ENCODE measurements around the gene ACSL3. TPM values are rescaled to one million over a fixed set of nuclear protein-coding genes. Genes with fewer than 3 reads are reported as not detected.
"Not testable (repeated sequence)": the region's sequence is repeated elsewhere in the genome, so short reads cannot be mapped to it uniquely, and the experiment has no call there.

ACSL3 gene
- total RNA-seq, 1 donor from 2014 or later, result 144 TPM

- Histone ChIP-seq H3K4me3 (ENCODE audit: insufficient read depth, low read depth, low read length) (no peak overlapping the region), H3K4me1 (ENCODE audit: insufficient read depth, low read length) (peaks cover 23% of the 10 kb centered on the region), H3K27ac (ENCODE audit: low read depth, low read length) (no peak overlapping the region), H3K9me3 (ENCODE audit: insufficient read depth, low read depth, low read length) (no peaks in the 10 kb centered on the region), H3K79me2 (ENCODE audit: insufficient read depth, low read length) (peaks cover 99% of the 10 kb centered on the region), H3K36me3 (ENCODE audit: insufficient read depth, low read length) (no peaks in the 10 kb centered on the region), H3K4me2 (ENCODE audit: low read length) (no peak overlapping the region), H4K20me1 (ENCODE audit: insufficient read depth, low read length) (peaks cover 96% of the 10 kb centered on the region), H2AFZ (ENCODE audit: low read depth, low read length) (no peak overlapping the region), H3K27me3 (ENCODE audit: insufficient read depth, low read length) (no peaks in the 10 kb centered on the region), H3K9ac (ENCODE audit: low read length) (no peak overlapping the region)
- Mint-ChIP-seq H3K4me1 (ENCODE audit: low read depth, unreplicated experiment) (peaks cover 7% of the 10 kb centered on the region), H3K36me3 (ENCODE audit: low read depth, unreplicated experiment) (no peaks in the 10 kb centered on the region), H3K4me3 (ENCODE audit: unreplicated experiment) (no peak overlapping the region), H3K9me3 (ENCODE audit: unreplicated experiment) (no peaks in the 10 kb centered on the region), H3K27ac (ENCODE audit: unreplicated experiment) (no peak overlapping the region), H3K27me3 (ENCODE audit: low read depth, unreplicated experiment) (no peaks in the 10 kb centered on the region)
- FAIRE-seq (no peak), DNase-seq (ENCODE audit: low read depth) (no peak)
- TF ChIP-seq EZH2 (IDR thresholded peaks at IDR 0.05; ENCODE audit: insufficient read depth, low read length), result no peak
- TF ChIP-seq CTCF (IDR thresholded peaks at IDR 0.05; ENCODE audit: insufficient read depth, low read depth, low read length), result no peak
Observed at GRCh38 chr2:222866358-222866960, 5.6 kb downstream of the ACSL3 start.

- H3K9me3 ChIP-seq (ENCODE audit: insufficient read depth, low read depth, low read length); DNase-seq (ENCODE audit: low read depth); H3K36me3 Mint-ChIP-seq (ENCODE audit: low read depth, unreplicated experiment); H3K36me3 ChIP-seq (ENCODE audit: insufficient read depth, low read length); H3K9ac ChIP-seq (ENCODE audit: low read length); H3K4me1 Mint-ChIP-seq (ENCODE audit: low read depth, unreplicated experiment); H3K4me1 ChIP-seq (ENCODE audit: insufficient read depth, low read length); H3K4me3 ChIP-seq (ENCODE audit: insufficient read depth, low read depth, low read length); H3K27me3 Mint-ChIP-seq (ENCODE audit: low read depth, unreplicated experiment); FAIRE-seq; H3K27ac ChIP-seq (ENCODE audit: low read depth, low read length); H3K4me3 Mint-ChIP-seq (ENCODE audit: unreplicated experiment); H3K27me3 ChIP-seq (ENCODE audit: insufficient read depth, low read length); H2AFZ ChIP-seq (ENCODE audit: low read depth, low read length); H3K4me2 ChIP-seq (ENCODE audit: low read length); H3K9me3 Mint-ChIP-seq (ENCODE audit: unreplicated experiment); H3K27ac Mint-ChIP-seq (ENCODE audit: unreplicated experiment): not testable (repeated sequence)
- Histone ChIP-seq H3K79me2 (ENCODE audit: insufficient read depth, low read length) (peaks cover 99% of the 10 kb centered on the region), H4K20me1 (ENCODE audit: insufficient read depth, low read length) (peaks cover 91% of the 10 kb centered on the region)
Observed at GRCh38 chr2:222868560-222869251, 7.9 kb downstream of the ACSL3 start.

- no peak overlapping the region for H3K9ac ChIP-seq (ENCODE audit: low read length)
- Mint-ChIP-seq H3K27ac (ENCODE audit: unreplicated experiment) (no peak overlapping the region), H3K36me3 (ENCODE audit: low read depth, unreplicated experiment) (no peaks in the 10 kb centered on the region), H3K9me3 (ENCODE audit: unreplicated experiment) (no peaks in the 10 kb centered on the region), H3K27me3 (ENCODE audit: low read depth, unreplicated experiment) (no peaks in the 10 kb centered on the region), H3K4me1 (ENCODE audit: low read depth, unreplicated experiment) (peaks cover 7% of the 10 kb centered on the region), H3K4me3 (ENCODE audit: unreplicated experiment) (no peak overlapping the region)
- TF ChIP-seq CTCF (IDR thresholded peaks at IDR 0.05; ENCODE audit: insufficient read depth, low read depth, low read length) (no peak), EZH2 (IDR thresholded peaks at IDR 0.05; ENCODE audit: insufficient read depth, low read length) (no peak)
- H3K4me1 ChIP-seq (ENCODE audit: insufficient read depth, low read length), result peaks cover 5% of the 10 kb centered on the region
- peaks cover 91% of the 10 kb centered on the region for H4K20me1 ChIP-seq (ENCODE audit: insufficient read depth, low read length)
- FAIRE-seq, result no peak
- H3K4me2 ChIP-seq (ENCODE audit: low read length), result no peak overlapping the region
- peaks cover 99% of the 10 kb centered on the region for H3K79me2 ChIP-seq (ENCODE audit: insufficient read depth, low read length)
- H3K4me3 ChIP-seq (ENCODE audit: insufficient read depth, low read depth, low read length), result no peak overlapping the region
- DNase-seq (ENCODE audit: low read depth), result no peak
- H3K27ac ChIP-seq (ENCODE audit: low read depth, low read length), result no peak overlapping the region
- H3K9me3 ChIP-seq (ENCODE audit: insufficient read depth, low read depth, low read length), result no peaks in the 10 kb centered on the region
- no peak overlapping the region for H2AFZ ChIP-seq (ENCODE audit: low read depth, low read length)
- no peaks in the 10 kb centered on the region for H3K36me3 ChIP-seq (ENCODE audit: insufficient read depth, low read length)
- H3K27me3 ChIP-seq (ENCODE audit: insufficient read depth, low read length), result no peaks in the 10 kb centered on the region
Observed at GRCh38 chr2:222869252-222869560, 8.4 kb downstream of the ACSL3 start.

All from astrocyte (in vitro differentiated cells and primary cell).